Spleen (tissue), 11 donors: ENCODE data around the gene JCHAIN. TPM values are rescaled to one million over a fixed set of nuclear protein-coding genes. Genes with fewer than 3 reads are reported as not detected.

Experiments
- DNase-seq: peaks from one replicate; pipeline ENCODE4 v3.0.0-alpha.2; 2020
- H3K27ac ChIP-seq, 8 donors: fragments of 200-600 bp; sonication (generic) in 7 of 8; 1 replicate in 4 of 8; 2 replicates in 4 of 8; pipeline versions ENCODE4 v1.5.0 to v1.8.0; 2016 to 2021; ENCODE audit warnings: inconsistent platforms in 4 of 8, mild to moderate bottlenecking in 4 of 8, moderate library complexity in 1 of 8
- H3K27me3 ChIP-seq, 7 donors: fragments of 200-600 bp; sonication (generic) in 6 of 7; replicated peaks in 1 of 7; 1 replicate in 4 of 7; 2 replicates in 3 of 7; pipeline versions ENCODE4 v1.5.0 to v1.8.0; 2016 to 2021; ENCODE audit warnings: inconsistent platforms in 3 of 7, mild to moderate bottlenecking in 1 of 7
- H3K36me3 ChIP-seq, 6 donors: fragments of 200-600 bp; sonication (generic) in 5 of 6; 1 replicate in 4 of 6; 2 replicates in 2 of 6; pipeline versions ENCODE4 v1.5.0 to v1.8.0; 2016 to 2021; ENCODE audit warnings: inconsistent platforms in 2 of 6
- H3K4me1 ChIP-seq, 6 donors: fragments of 200-600 bp; sonication (generic) in 5 of 6; 1 replicate in 3 of 6; 2 replicates in 3 of 6; pipeline versions ENCODE4 v1.5.0 to v1.8.0; 2016 to 2021; ENCODE audit warnings: inconsistent platforms in 3 of 6
- H3K4me3 ChIP-seq, 8 donors: fragments of 200-600 bp; sonication (generic) in 7 of 8; 1 replicate in 4 of 8; 2 replicates in 4 of 8; pipeline versions ENCODE4 v1.5.0 to v1.8.0; 2016 to 2021; ENCODE audit warnings: inconsistent platforms in 4 of 8, mild to moderate bottlenecking in 4 of 8, moderate library complexity in 2 of 8
- H3K9me3 ChIP-seq, 8 donors: fragments of 200-600 bp; sonication (generic) in 7 of 8; 1 replicate in 4 of 8; 2 replicates in 4 of 8; pipeline versions ENCODE4 v1.5.0 to v1.8.0; 2016 to 2021; ENCODE audit warnings: inconsistent platforms in 4 of 8
- CTCF ChIP-seq, 11 experiments: fragments of 200-600 bp in 7 of 11; fragments of 450-650 bp in 4 of 11; sonication (generic) in 4 of 11; IDR thresholded peaks in 8 of 11; conservative IDR thresholded peaks in 3 of 11; 1 replicate in 7 of 11; 2 replicates in 4 of 11; pipeline versions ENCODE4 v1.4.0 to v1.8.0; 2016 to 2021; ENCODE audit warnings: antibody characterized with exemption in 11 of 11, inconsistent platforms in 4 of 11, mild to moderate bottlenecking in 1 of 11
- POLR2A ChIP-seq, 3 donors: fragments of 450-650 bp; IDR thresholded peaks; one replicate each; pipeline ENCODE4 v1.5.1; 2017; ENCODE audit warnings: antibody characterized with exemption in 3 of 3, mild to moderate bottlenecking in 1 of 3
- POLR2AphosphoS5 ChIP-seq, 3 donors: sonication (generic); formaldehyde crosslinking; IDR thresholded peaks; one replicate each; pipeline ENCODE4 v1.5.1; 2017; ENCODE audit warnings: antibody characterized with exemption in 3 of 3
- WGBS, 5 donors: extraction: QIAGEN DNeasy Blood & Tissue Kit in 3 of 5; methylation state at CpG; one replicate each; pipeline versions ENCODE4 v1.1.5 to v1.1.7; 2013 to 2018; 5-methylcytosine and 5-hydroxymethylcytosine counted together
- intact Hi-C: fragments of 100-400 bp; cut with DNase I; formaldehyde crosslinking; loops from one replicate; pipeline ENCODE4 v1.15.0; 2023; ENCODE audit warnings: low total_unique reads
- polyA plus RNA-seq, 3 donors: library from polyadenylated mRNA; stranded (reverse); fragments of 200-250 nt; gene quantifications; one replicate each; pipeline ENCODE4 v1.2.1, GENCODE V29; 2013
- total RNA-seq, 7 donors: library from RNA; depleted of rRNA in 3 of 7; stranded (reverse); fragments of >200 nt in 3 of 7; fragmentation: NEBNext Ultra II Directional in 4 of 7; extraction: Animal tissue kit (Norgen Biotek cat#: 25700) in 4 of 7; gene quantifications; one replicate each; pipeline versions ENCODE4 v1.1.0 to v1.2.1, GENCODE V29; 2016 to 2021
- donor health status: healthy with polysubstance abuse.
- donor health status: DM: no; HTN: no; CAD: no; lungs with moderate emphysema.
- donor health status: DM: no; HTN: no; CAD: no.
- donor health status: Bipolar disorder and iron deficiency.
- donor health status: healthy.
- donor health status: DM: no; HTN: no; CAD: no.
- donor health status: DM: yes; HTN: yes; CAD: no.

Gene JCHAIN
- total and polyA plus RNA-seq, 10 donors, result 64.8 to 1,125 (median 383) TPM

GRCh38 chr4:70709611-70710205, 43.4 kb upstream of the JCHAIN start:
- intact Hi-C loops, result loop anchor here (10.0 kb wide), 1 partner anchor 125 kb away; the partner anchor contains the start of gene GRSF1
- TF ChIP-seq POLR2A (IDR thresholded peaks at IDR 0.05), result no peak
- no peak for TF ChIP-seq POLR2AphosphoS5 (IDR thresholded peaks at IDR 0.05)
- no peak for TF ChIP-seq CTCF (IDR thresholded peaks at IDR 0.05 in 8 of 11, conservative IDR thresholded peaks at IDR 0.05 in 3 of 11)
- Histone ChIP-seq H3K36me3 (no peaks in the 10 kb centered on the region), H3K4me3 (no peak overlapping the region), H3K27me3 (no peaks in the 10 kb centered on the region), H3K27ac (no peak overlapping the region), H3K4me1 (peaks cover 35 to 83% (median 63%) of the 10 kb centered on the region in 6 donors), H3K9me3 (no peaks in the 10 kb centered on the region)
- WGBS, 5 donors, result 82 to 91% (median 86%) methylated on average over 7 of the region's 7 CpGs
- no peak for DNase-seq

- intact Hi-C loops, result loop anchor here (10.0 kb wide), 1 partner anchor 128 kb away; the partner anchor contains the start of gene GRSF1
- TF ChIP-seq CTCF (IDR thresholded peaks at IDR 0.05 in 8 of 11, conservative IDR thresholded peaks at IDR 0.05 in 3 of 11) (no peak), POLR2AphosphoS5 (IDR thresholded peaks at IDR 0.05) (no peak), POLR2A (IDR thresholded peaks at IDR 0.05) (no peak)
These were observed 40.2 kb upstream of the JCHAIN start for GRCh38 chr4:70706516-70706915.

GRCh38 chr4:70706044-70706461, 39.7 kb upstream of the JCHAIN start:
- Histone ChIP-seq H3K36me3 (no peaks in the 10 kb centered on the region), H3K4me1 (peaks cover 18 to 63% (median 37%) of the 10 kb centered on the region in 6 donors), H3K27me3 (no peaks in the 10 kb centered on the region), H3K9me3 (no peaks in the 10 kb centered on the region), H3K4me3 (peak overlapping the region; percentile 65 to 96 (median 76)), H3K27ac (peak overlapping the region; percentile 88 to 96 (median 94))
- TF ChIP-seq POLR2AphosphoS5 (IDR thresholded peaks at IDR 0.05) (no peak), CTCF (IDR thresholded peaks at IDR 0.05 in 8 of 11, conservative IDR thresholded peaks at IDR 0.05 in 3 of 11) (no peak), POLR2A (IDR thresholded peaks at IDR 0.05) (no peak)
- WGBS, 5 donors, result 13 to 24% (median 15%) methylated on average over 7 of the region's 7 CpGs
- intact Hi-C loops, result loop anchor here (10.0 kb wide), 1 partner anchor 129 kb away; the partner anchor contains the start of gene GRSF1
- no peak for DNase-seq

More at GRCh38 chr4:70706516-70706915, 40.2 kb upstream of the JCHAIN start:
- Histone ChIP-seq H3K36me3 (no peaks in the 10 kb centered on the region), H3K4me3 (peak overlapping the region; percentile 65 to 96 (median 76)), H3K4me1 (peaks cover 21 to 68% (median 42%) of the 10 kb centered on the region in 6 donors), H3K27me3 (no peaks in the 10 kb centered on the region), H3K27ac (peak overlapping the region; percentile 88 to 96 (median 94)), H3K9me3 (no peaks in the 10 kb centered on the region)
- DNase-seq, result no peak
- WGBS, 5 donors, result 80 to 93% (median 86%) methylated on average over 1 of the region's 1 CpG
